GM12878 (cell line): Measurements from ENCODE around the gene AFG1L. TPM values are rescaled to one million over a fixed set of nuclear protein-coding genes. Genes with fewer than 3 reads are reported as not detected.

Experiments used
- ATAC-seq: fragments of 200-7000 bp; cut with Tn5 transposase; 3 replicates; pipeline ENCODE4 v1.9.1; 2020; ENCODE audit warnings: mild to moderate bottlenecking, moderate library complexity
- BruUV-seq: library from RNA; stranded (reverse); fragments of 400-500 nt; replicated peaks from 2 replicates; lab custom pipeline; 2021; lab: Mats Ljungman, UMichigan
- CTCF ChIA-PET: fragments of 300-600 bp; sonication (Branson Sonifier 250); formaldehyde crosslinking; extraction: SDS; loops from one replicate; lab custom pipeline; 2021; ENCODE audit warnings: inconsistent platforms; lab: Yijun Ruan, JAX
- POLR2A ChIA-PET: fragments of 350-600 bp; formaldehyde crosslinking; extraction: SDS; loops from one replicate; lab custom pipeline; 2021; ENCODE audit warnings: inconsistent platforms; lab: Charles Lee
- RAD21 ChIA-PET: fragments of 300-600 bp; sonication (Branson Sonifier 250); formaldehyde crosslinking; loops from one replicate; lab custom pipeline; 2023; ENCODE audit warnings: antibody characterized with exemption; ENCODE audit not compliant: unreplicated experiment; lab: Charles Lee
- SMC1A ChIA-PET: fragments of 300-600 bp; sonication (Branson Sonifier 250); formaldehyde crosslinking; loops from one replicate; lab custom pipeline; 2023; ENCODE audit not compliant: unreplicated experiment, uncharacterized antibody; lab: Charles Lee
- DNase-seq: peaks from one replicate; pipeline ENCODE4 v3.0.0-alpha.2; 2011; ENCODE audit warnings: low read depth, low spot score
- FAIRE-seq: peaks from 3 replicates; lab custom pipeline; 2011; peaks lifted over from hg19 to GRCh38; lab: Jason Lieb, UNC
- H2AFZ ChIP-seq: 2 replicates; pipeline ENCODE4 v1.6.0; 2011; ENCODE audit warnings: low read depth, low read length, control low read depth; ENCODE audit not compliant: control insufficient read depth
- H3K27ac ChIP-seq: 2 replicates; pipeline ENCODE4 v1.5.1; 2011; ENCODE audit warnings: control low read depth; ENCODE audit not compliant: control insufficient read depth, insufficient read depth
- H3K27me3 ChIP-seq, 2 experiments: replicated peaks in 1 of 2; 2 replicates each; pipeline versions ENCODE4 v1.6.0 to v1.6.1; 2011; ENCODE audit warnings: low read length in 1 of 2; ENCODE audit not compliant: control insufficient read depth in 2 of 2, insufficient read depth in 2 of 2
- H3K36me3 ChIP-seq, 2 experiments: 2 replicates each; pipeline ENCODE4 v1.5.1; 2011; ENCODE audit warnings: low read length in 1 of 2; ENCODE audit not compliant: control insufficient read depth in 2 of 2, insufficient read depth in 2 of 2
- H3K4me1 ChIP-seq: 2 replicates; pipeline ENCODE4 v1.6.1; 2011; ENCODE audit warnings: mild to moderate bottlenecking, low read length, moderate library complexity, mixed read lengths; ENCODE audit not compliant: control insufficient read depth, insufficient read depth
- H3K4me2 ChIP-seq: 2 replicates; pipeline ENCODE4 v1.6.0; 2011; ENCODE audit warnings: control low read depth; ENCODE audit not compliant: control insufficient read depth, insufficient read depth
- H3K4me3 ChIP-seq: fragments of 200-600 bp; sonication (generic); 2 replicates; pipeline ENCODE4 v1.5.1; 2016
- H3K79me2 ChIP-seq: 2 replicates; pipeline ENCODE4 v1.6.0; 2011; ENCODE audit warnings: low read length; ENCODE audit not compliant: control insufficient read depth, insufficient read depth
- H3K9ac ChIP-seq: 2 replicates; pipeline ENCODE4 v1.8.0; 2011; ENCODE audit warnings: low read length, control low read depth, mixed read lengths; ENCODE audit not compliant: control insufficient read depth, insufficient read depth
- H3K9me3 ChIP-seq: replicated peaks from 3 replicates; pipeline ENCODE4 v1.5.1; 2011; ENCODE audit warnings: mild to moderate bottlenecking, low read length; ENCODE audit not compliant: control insufficient read depth, insufficient read depth
- H4K20me1 ChIP-seq: 2 replicates; pipeline ENCODE4 v1.6.0; 2011; ENCODE audit not compliant: control insufficient read depth, insufficient read depth
- CHD2 ChIP-seq: IDR thresholded peaks from 2 replicates; pipeline ENCODE4 v1.6.1; 2011; ENCODE audit warnings: low read depth, low read length, improper control_type of control experiment, borderline replicate concordance
- ESRRA ChIP-seq: IDR thresholded peaks from 2 replicates; pipeline ENCODE4 v1.6.1; 2012; ENCODE audit warnings: mild to moderate bottlenecking, low read length, improper control_type of control experiment
- ETV6 ChIP-seq, 2 experiments: fragments of 450-650 bp in 1 of 2; IDR thresholded peaks in 1 of 2; conservative IDR thresholded peaks in 1 of 2; 2 replicates each; pipeline ENCODE4 v1.6.1; 2014; ENCODE audit warnings: antibody characterized with exemption in 1 of 2, borderline replicate concordance in 1 of 2, low read depth in 1 of 2, mild to moderate bottlenecking in 1 of 2, moderate library complexity in 1 of 2
- EZH2 ChIP-seq: IDR thresholded peaks from 2 replicates; pipeline ENCODE4 v1.6.1; 2012; ENCODE audit warnings: low read depth, mild to moderate bottlenecking, control low read depth, inconsistent platforms, low read length, borderline replicate concordance; ENCODE audit not compliant: control insufficient read depth
- FOS ChIP-seq: IDR thresholded peaks from 3 replicates; pipeline ENCODE4 v1.6.1; 2011; ENCODE audit warnings: borderline replicate concordance; ENCODE audit not compliant: insufficient read length; ENCODE audit errors: extremely low read depth
- LARP7 ChIP-seq: fragments of 450-650 bp; IDR thresholded peaks from 2 replicates; pipeline ENCODE4 v1.6.1; 2017; ENCODE audit warnings: mild to moderate bottlenecking
- MAX ChIP-seq: IDR thresholded peaks from 2 replicates; pipeline ENCODE4 v1.6.1; 2012; ENCODE audit warnings: low read depth, low read length, improper control_type of control experiment
- NKRF ChIP-seq: fragments of 450-650 bp; conservative IDR thresholded peaks from 2 replicates; pipeline ENCODE4 v1.6.1; 2017; ENCODE audit warnings: mild to moderate bottlenecking, moderate library complexity
- NR2C1 ChIP-seq: fragments of 450-650 bp; IDR thresholded peaks from 2 replicates; pipeline ENCODE4 v1.6.1; 2017; ENCODE audit warnings: antibody characterized with exemption, mild to moderate bottlenecking, moderate library complexity
- RB1 ChIP-seq: fragments of 450-650 bp; formaldehyde crosslinking; IDR thresholded peaks from 2 replicates; pipeline ENCODE4 v1.6.1; 2017; ENCODE audit warnings: mild to moderate bottlenecking, borderline replicate concordance
- RCOR1 ChIP-seq: conservative IDR thresholded peaks from 2 replicates; pipeline ENCODE4 v1.6.1; 2012; ENCODE audit warnings: low read depth, low read length, improper control_type of control experiment
- USF2 ChIP-seq: IDR thresholded peaks from 2 replicates; pipeline ENCODE4 v1.6.1; 2011; ENCODE audit warnings: low read depth, low read length, improper control_type of control experiment, borderline replicate concordance
- ZNF592 ChIP-seq: fragments of 450-650 bp; IDR thresholded peaks from 2 replicates; pipeline ENCODE4 v1.6.1; 2017; ENCODE audit warnings: mild to moderate bottlenecking, moderate library complexity
- WGBS: methylation state at CpG from one replicate; pipeline ENCODE4 v1.1.6; 2016; ENCODE audit warnings: low lambda C conversion rate; ENCODE audit not compliant: insufficient replicate concordance, insufficient coverage; ENCODE audit errors: missing lambda C conversion rate; 5-methylcytosine and 5-hydroxymethylcytosine counted together
- in situ Hi-C: fragments of 300-500 bp; cut with MboI; formaldehyde crosslinking; loops from 9 replicates; pipeline ENCODE4 v1.14.3; 2018; ENCODE audit warnings: mixed read lengths
- intact Hi-C: fragments of 100-400 bp; cut with micrococcal nuclease; formaldehyde crosslinking; loops from one replicate; pipeline ENCODE4 v1.14.2; 2022; ENCODE audit not compliant: unreplicated experiment
- polyA plus RNA-seq, 11 experiments: library from polyadenylated mRNA; depleted of rRNA in 4 of 11; unstranded in 6 of 11; stranded (reverse) in 5 of 11; fragments of >200 nt; fragmentation: Nextera tagmentation in 4 of 11; fragmentation: Illumina TruSeq in 1 of 11; extraction: Ambion mirVana in 4 of 11; extraction: Trizol in 1 of 11; gene quantifications; 1 replicate in 1 of 11; 2 replicates in 10 of 11; pipeline versions ENCODE4 v1.2.1 to v1.2.3, GENCODE V29; 2011 to 2016; ENCODE audit warnings: inconsistent platforms in 2 of 11, missing spikeins in 2 of 11, low read depth in 1 of 11
- total RNA-seq, 4 experiments: library from RNA; depleted of rRNA in 3 of 4; stranded (reverse); fragments of >200 nt in 3 of 4; fragmentation: Illumina TruSeq in 1 of 4; extraction: Trizol in 1 of 4; gene quantifications; 2 replicates each; pipeline versions ENCODE4 v1.2.1 to v1.2.3, GENCODE V29; 2013 to 2021

The AFG1L gene
- total and polyA plus RNA-seq, 10 of the 15 experiments (the other 5 are each of a cell fraction or from before 2014, with no cell fraction given): 2.3 to 9.0 (median 4.3) TPM

GRCh38 chr6:108557494-108558371 lies 262.9 kb downstream of the AFG1L start:
- no peaks in the 10 kb centered on the region; the same call in 1 of the 2 replicates for H4K20me1 ChIP-seq
- peak overlapping the region; percentile 89 for H3K4me2 ChIP-seq
- DNase-seq: no peak
- ChIA-PET SMC1A (interaction anchor here (0.7 to 3.2 kb wide), 5 partner anchors 9 to 278 kb away, joined by 3 to 9 read pairs (median 4); no protein-coding TSS in a partner anchor), POLR2A (no interaction called here), CTCF (interaction anchor here (0.9 to 2.6 kb wide), 4 partner anchors 220 to 515 kb away, joined by 3 to 9 read pairs (median 4); no protein-coding TSS in a partner anchor), RAD21 (interaction anchor here (0.7 to 2.8 kb wide), 2 partner anchors 35 to 516 kb away, joined by 4 to 11 read pairs; no protein-coding TSS in a partner anchor)
- ATAC-seq: peak; percentile 15; the same call in 2 of the 3 replicates
- in situ Hi-C loops: loop anchor here (10.0 kb wide), 1 partner anchor 827 kb away; the partner anchor contains the start of gene CD164
- H3K4me3 ChIP-seq: peak overlapping the region; percentile 86
- no peaks in the 10 kb centered on the region for H3K36me3 ChIP-seq
- no TSS peak for BruUV-seq
- peak overlapping the region; percentile 70 for H2AFZ ChIP-seq
- peaks cover 4% of the 10 kb centered on the region; the same call in 1 of the 2 replicates for H3K4me1 ChIP-seq
- H3K9ac ChIP-seq: peak overlapping the region; percentile 42; the same call in 1 of the 2 replicates
- no peak overlapping the region for H3K27ac ChIP-seq
- peaks cover 6 to 8% of the 10 kb centered on the region in 2 experiments for H3K27me3 ChIP-seq
- peaks cover 17% of the 10 kb centered on the region for H3K79me2 ChIP-seq
- intact Hi-C loops: loop anchor here (5.0 to 10.0 kb wide), 2 partner anchors 225 to 827 kb away; partner anchors contain the start of gene CD164
- no peaks in the 10 kb centered on the region; the same call in 2 of the 3 replicates for H3K9me3 ChIP-seq
- 6% methylated on average over 53 of the region's 105 CpGs for WGBS
- no peak for FAIRE-seq
- no peak for TF ChIP-seq ETV6 (conservative IDR thresholded peaks at IDR 0.05 in 1 of 2, IDR thresholded peaks at IDR 0.05 in 1 of 2; ENCODE audit: borderline replicate concordance in 1 of 2, low read depth in 1 of 2)
- TF ChIP-seq FOS: no peak
- no peak for TF ChIP-seq ESRRA
- no peak for TF ChIP-seq ZNF592
- peak; percentile 84 for TF ChIP-seq MAX
- TF ChIP-seq USF2: no peak
- no peak for TF ChIP-seq LARP7
- TF ChIP-seq RCOR1: no peak
- TF ChIP-seq EZH2: no peak
- no peak; the same call in 1 of the 2 replicates for TF ChIP-seq RB1
- TF ChIP-seq NKRF: peak; percentile 71
- no peak for TF ChIP-seq NR2C1
- 0 out of 2 replicates have a peak, but pooled peaks have one; percentile 10 for TF ChIP-seq CHD2
